ENCODE data around the gene SNAPC2. TPM values are rescaled to one million over a fixed set of nuclear protein-coding genes. Genes with fewer than 3 reads are reported as not detected.
A peak's percentile ranks its signal among the peaks of the same experiment; 100 is the strongest.

SNAPC2 gene
- total RNA-seq, 1 experiment from 2014 or later: 63.0 TPM

DNA sequence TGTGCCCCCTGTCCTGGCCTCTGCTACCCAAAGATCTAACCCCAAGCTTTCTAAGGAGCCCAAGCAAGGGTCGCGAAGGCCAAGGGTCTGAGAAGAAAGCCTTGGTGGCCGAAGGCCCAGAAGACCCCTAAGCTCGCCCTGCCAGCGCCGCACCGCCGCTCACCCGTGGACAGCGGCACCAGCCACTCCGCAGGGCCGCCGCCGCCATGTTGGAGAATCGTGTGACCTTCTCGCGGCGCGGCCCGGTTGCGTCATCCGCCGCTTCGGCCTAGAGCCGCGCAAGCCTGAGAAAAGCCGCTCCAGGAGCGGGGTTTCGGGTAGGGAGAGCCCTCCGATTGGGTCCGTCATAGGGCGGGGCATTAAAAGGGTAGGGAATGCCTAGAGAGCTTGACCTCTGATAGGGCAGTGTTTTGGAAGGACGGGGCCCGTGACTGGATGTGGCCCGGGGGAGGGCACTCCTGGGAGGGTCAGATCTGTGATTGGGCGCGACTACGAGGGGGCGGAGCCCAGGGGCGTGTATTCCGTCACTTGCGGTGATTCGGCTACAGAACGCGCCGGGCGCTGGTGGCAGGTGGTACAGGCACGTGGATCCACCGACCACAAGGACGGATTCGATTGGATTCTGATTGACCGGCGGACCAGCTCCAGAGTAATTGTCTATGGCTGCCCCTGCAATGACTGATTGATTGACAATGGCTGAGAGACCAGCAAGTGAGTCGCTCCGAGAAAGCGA lies 23.5 kb downstream of the SNAPC2 start, which contains the start of gene TIMM44:
TIMM44 (minus strand) TSS at position 223 of the 733 bp plus-strand sequence; CDS start at position 208, 15 bp downstream.
- H3K27ac ChIP-seq (ENCODE audit: low read length): peak within 1 kb of the TSS; percentile 86
- CTCF ChIA-PET: interaction anchor here (0.5 to 0.9 kb wide), 5 partner anchors 126 to 685 kb away, joined by 3 to 7 read pairs (median 5); no protein-coding TSS in a partner anchor
- no peaks in the 10 kb centered on the region for H3K4me1 ChIP-seq (ENCODE audit: control insufficient read depth, insufficient read depth, low read length)
- TF ChIP-seq SIN3A (IDR thresholded peaks at IDR 0.05; ENCODE audit: borderline replicate concordance, insufficient read depth, low read depth, low read length): peak; percentile 53; the same call in 1 of the 2 replicates
- TF ChIP-seq TCF7L2 (IDR thresholded peaks at IDR 0.05; ENCODE audit: low read depth, low read length): no peak
- TF ChIP-seq POLR2AphosphoS5 (IDR thresholded peaks at IDR 0.05; ENCODE audit: low read depth, low read length): peak; percentile 89
- TF ChIP-seq, protein P1, sequence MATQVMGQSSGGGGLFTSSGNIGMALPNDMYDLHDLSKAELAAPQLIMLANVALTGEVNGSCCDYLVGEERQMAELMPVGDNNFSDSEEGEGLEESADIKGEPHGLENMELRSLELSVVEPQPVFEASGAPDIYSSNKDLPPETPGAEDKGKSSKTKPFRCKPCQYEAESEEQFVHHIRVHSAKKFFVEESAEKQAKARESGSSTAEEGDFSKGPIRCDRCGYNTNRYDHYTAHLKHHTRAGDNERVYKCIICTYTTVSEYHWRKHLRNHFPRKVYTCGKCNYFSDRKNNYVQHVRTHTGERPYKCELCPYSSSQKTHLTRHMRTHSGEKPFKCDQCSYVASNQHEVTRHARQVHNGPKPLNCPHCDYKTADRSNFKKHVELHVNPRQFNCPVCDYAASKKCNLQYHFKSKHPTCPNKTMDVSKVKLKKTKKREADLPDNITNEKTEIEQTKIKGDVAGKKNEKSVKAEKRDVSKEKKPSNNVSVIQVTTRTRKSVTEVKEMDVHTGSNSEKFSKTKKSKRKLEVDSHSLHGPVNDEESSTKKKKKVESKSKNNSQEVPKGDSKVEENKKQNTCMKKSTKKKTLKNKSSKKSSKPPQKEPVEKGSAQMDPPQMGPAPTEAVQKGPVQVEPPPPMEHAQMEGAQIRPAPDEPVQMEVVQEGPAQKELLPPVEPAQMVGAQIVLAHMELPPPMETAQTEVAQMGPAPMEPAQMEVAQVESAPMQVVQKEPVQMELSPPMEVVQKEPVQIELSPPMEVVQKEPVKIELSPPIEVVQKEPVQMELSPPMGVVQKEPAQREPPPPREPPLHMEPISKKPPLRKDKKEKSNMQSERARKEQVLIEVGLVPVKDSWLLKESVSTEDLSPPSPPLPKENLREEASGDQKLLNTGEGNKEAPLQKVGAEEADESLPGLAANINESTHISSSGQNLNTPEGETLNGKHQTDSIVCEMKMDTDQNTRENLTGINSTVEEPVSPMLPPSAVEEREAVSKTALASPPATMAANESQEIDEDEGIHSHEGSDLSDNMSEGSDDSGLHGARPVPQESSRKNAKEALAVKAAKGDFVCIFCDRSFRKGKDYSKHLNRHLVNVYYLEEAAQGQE (IDR thresholded peaks at IDR 0.05; ENCODE audit: insufficient read depth in 1 of 2, low read depth in 2 of 2, low read length in 1 of 2): peak in 1 of 2 experiments; percentile 35; a peak in 1 of 4 replicates
- TF ChIP-seq, protein P2, sequence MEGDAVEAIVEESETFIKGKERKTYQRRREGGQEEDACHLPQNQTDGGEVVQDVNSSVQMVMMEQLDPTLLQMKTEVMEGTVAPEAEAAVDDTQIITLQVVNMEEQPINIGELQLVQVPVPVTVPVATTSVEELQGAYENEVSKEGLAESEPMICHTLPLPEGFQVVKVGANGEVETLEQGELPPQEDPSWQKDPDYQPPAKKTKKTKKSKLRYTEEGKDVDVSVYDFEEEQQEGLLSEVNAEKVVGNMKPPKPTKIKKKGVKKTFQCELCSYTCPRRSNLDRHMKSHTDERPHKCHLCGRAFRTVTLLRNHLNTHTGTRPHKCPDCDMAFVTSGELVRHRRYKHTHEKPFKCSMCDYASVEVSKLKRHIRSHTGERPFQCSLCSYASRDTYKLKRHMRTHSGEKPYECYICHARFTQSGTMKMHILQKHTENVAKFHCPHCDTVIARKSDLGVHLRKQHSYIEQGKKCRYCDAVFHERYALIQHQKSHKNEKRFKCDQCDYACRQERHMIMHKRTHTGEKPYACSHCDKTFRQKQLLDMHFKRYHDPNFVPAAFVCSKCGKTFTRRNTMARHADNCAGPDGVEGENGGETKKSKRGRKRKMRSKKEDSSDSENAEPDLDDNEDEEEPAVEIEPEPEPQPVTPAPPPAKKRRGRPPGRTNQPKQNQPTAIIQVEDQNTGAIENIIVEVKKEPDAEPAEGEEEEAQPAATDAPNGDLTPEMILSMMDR (IDR thresholded peaks at IDR 0.05): no peak
- in situ Hi-C loops (cut with HindIII; ENCODE audit: low pct_unique_long_range_greater_than_20kb, low sequenced_read_pairs): no loop called here
- peak; percentile 95 for DNase-seq (ENCODE audit: low read depth, low spot score)
- H3K9me3 ChIP-seq (ENCODE audit: control insufficient read depth, insufficient read depth, low read depth, low read length): no peaks in the 10 kb centered on the region
- H3K27me3 ChIP-seq (ENCODE audit: control insufficient read depth, insufficient read depth, low read length): no peaks in the 10 kb centered on the region
- H3K4me3 ChIP-seq (ENCODE audit: low read depth in 2 of 2, low read length in 2 of 2): peak within 1 kb of the TSS; percentile 92 to 96
- POLR2A ChIA-PET: interaction anchor here (1.0 to 1.4 kb wide), 3 partner anchors 13 to 27 kb away, joined by 3 to 4 read pairs (median 3); no protein-coding TSS in a partner anchor
- intact Hi-C loops (cut with micrococcal nuclease; ENCODE audit: unreplicated experiment): loop anchor here (1.0 kb wide), 1 partner anchor 310 kb away; no protein-coding TSS in a partner anchor
- H3K36me3 ChIP-seq (ENCODE audit: control insufficient read depth, insufficient read depth, low read length): peaks cover 4% of the 10 kb centered on the region
- BruUV-seq (replicated peaks): no TSS peak
- peak; percentile 99 for ATAC-seq

DNA sequence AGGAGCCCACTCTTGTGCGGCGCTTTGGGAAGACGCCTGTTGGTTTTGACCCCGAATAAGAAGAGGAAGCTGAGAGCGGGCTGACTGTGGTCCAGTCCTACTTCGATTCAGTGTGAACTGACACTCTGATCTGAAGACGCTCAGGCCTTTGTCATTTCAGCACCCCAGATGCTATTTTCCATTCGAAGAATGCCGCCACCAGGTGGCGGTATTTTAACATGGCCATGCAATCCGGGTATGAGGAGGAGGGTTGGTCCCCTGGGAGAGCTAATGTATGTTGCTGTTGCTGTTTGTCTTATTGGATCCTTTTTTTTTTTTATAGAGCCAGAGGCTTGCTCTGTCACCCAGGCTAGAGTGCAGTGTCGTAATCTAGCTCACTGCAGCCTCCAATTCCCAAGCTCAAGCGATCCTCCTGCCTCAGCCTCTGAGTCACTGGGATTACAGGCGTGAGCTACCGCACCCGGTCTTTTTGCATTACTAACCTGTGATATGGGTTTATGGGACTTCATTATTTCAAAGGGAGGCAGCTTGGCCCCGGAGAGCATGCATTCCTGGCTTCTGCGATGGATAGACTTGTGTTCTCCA lies 24.1 kb downstream of the SNAPC2 start:
- intact Hi-C loops (cut with micrococcal nuclease; ENCODE audit: unreplicated experiment) (loop anchor here (1.0 kb wide), 1 partner anchor 309 kb away; no protein-coding TSS in a partner anchor), in situ Hi-C loops (cut with HindIII; ENCODE audit: low pct_unique_long_range_greater_than_20kb, low sequenced_read_pairs) (no loop called here)
- Histone ChIP-seq H3K27ac (ENCODE audit: low read length) (peak overlapping the region; percentile 85), H3K36me3 (ENCODE audit: control insufficient read depth, insufficient read depth, low read length) (peaks cover 4% of the 10 kb centered on the region), H3K4me3 (ENCODE audit: low read depth in 2 of 2, low read length in 2 of 2) (peak overlapping the region; percentile 78 to 92), H3K27me3 (ENCODE audit: control insufficient read depth, insufficient read depth, low read length) (no peaks in the 10 kb centered on the region), H3K4me1 (ENCODE audit: control insufficient read depth, insufficient read depth, low read length) (no peaks in the 10 kb centered on the region), H3K9me3 (ENCODE audit: control insufficient read depth, insufficient read depth, low read depth, low read length) (no peaks in the 10 kb centered on the region)
- TSS peak; percentile 98 for BruUV-seq (replicated peaks)
- CTCF ChIA-PET: interaction anchor here (0.5 to 1.2 kb wide), 9 partner anchors 9 to 303 kb away, joined by 3 to 7 read pairs (median 3); partner anchors contain the start of gene SNAPC2
- POLR2A ChIA-PET: interaction anchor here (1.0 to 1.4 kb wide), 3 partner anchors 14 to 27 kb away, joined by 3 to 4 read pairs (median 3); no protein-coding TSS in a partner anchor
- ATAC-seq (peak; percentile 73), DNase-seq (ENCODE audit: low read depth, low spot score) (no peak)
- TF ChIP-seq POLR2AphosphoS5 (IDR thresholded peaks at IDR 0.05; ENCODE audit: low read depth, low read length): no peak; the same call in 1 of the 2 replicates
- TF ChIP-seq, protein P1 (IDR thresholded peaks at IDR 0.05; ENCODE audit: insufficient read depth in 1 of 2, low read depth in 2 of 2, low read length in 1 of 2): peak in 1 of 2 experiments; percentile 58; a peak in 1 of 4 replicates
- TF ChIP-seq, protein P2 (IDR thresholded peaks at IDR 0.05): peak; percentile 85
- no peak for TF ChIP-seq TCF7L2 (IDR thresholded peaks at IDR 0.05; ENCODE audit: low read depth, low read length)
- TF ChIP-seq SIN3A (IDR thresholded peaks at IDR 0.05; ENCODE audit: borderline replicate concordance, insufficient read depth, low read depth, low read length): peak; percentile 23; the same call in 1 of the 2 replicates

Data from Panc1 (cell line).